Measurements from ENCODE around the gene SEMA3B.

The SEMA3B gene

DNA sequence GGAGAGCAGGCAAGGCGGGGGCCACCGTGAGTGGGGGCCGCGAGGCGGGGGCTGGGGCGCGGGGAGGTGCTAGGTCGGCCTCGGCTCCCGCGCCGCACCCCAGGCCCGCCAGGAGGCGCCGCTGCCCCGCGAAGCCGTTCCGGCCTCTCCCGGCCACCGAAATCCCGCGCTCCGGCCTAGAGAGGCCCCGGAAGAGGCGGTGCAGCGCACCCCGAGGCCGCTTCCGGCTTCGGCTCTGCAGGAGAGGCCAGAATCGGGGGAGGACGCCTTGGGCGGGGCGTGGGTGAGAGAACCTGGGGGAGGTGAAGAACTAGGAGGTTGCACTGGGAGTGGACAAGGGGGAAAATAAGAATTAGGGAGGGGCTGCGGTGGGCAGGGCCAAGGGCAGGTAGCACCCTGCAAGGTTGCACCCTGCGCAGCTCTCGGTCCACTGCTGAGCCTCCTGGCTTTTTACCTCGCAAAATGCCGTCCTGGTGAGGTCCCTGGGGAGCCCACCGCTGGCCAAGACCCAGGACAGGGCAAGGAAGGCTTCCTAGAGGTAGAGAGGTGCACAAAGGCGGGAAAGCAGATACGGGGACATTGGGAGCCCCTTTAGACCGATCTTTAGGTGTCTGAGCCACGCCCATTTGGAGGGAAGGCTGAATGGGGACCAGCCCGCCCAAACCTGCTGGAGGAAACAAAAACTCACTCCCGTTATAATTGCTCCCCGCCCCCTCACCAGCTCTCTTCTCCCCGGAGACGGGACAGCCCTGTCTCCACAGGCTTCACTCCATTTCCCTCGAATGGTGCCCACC is 41.4 kb upstream of the SEMA3B start (continued):
- TF ChIP-seq, protein P1, sequence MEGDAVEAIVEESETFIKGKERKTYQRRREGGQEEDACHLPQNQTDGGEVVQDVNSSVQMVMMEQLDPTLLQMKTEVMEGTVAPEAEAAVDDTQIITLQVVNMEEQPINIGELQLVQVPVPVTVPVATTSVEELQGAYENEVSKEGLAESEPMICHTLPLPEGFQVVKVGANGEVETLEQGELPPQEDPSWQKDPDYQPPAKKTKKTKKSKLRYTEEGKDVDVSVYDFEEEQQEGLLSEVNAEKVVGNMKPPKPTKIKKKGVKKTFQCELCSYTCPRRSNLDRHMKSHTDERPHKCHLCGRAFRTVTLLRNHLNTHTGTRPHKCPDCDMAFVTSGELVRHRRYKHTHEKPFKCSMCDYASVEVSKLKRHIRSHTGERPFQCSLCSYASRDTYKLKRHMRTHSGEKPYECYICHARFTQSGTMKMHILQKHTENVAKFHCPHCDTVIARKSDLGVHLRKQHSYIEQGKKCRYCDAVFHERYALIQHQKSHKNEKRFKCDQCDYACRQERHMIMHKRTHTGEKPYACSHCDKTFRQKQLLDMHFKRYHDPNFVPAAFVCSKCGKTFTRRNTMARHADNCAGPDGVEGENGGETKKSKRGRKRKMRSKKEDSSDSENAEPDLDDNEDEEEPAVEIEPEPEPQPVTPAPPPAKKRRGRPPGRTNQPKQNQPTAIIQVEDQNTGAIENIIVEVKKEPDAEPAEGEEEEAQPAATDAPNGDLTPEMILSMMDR (tag by site-specific recombination; IDR thresholded peaks at IDR 0.05): peak; percentile 56
- no peak for TF ChIP-seq YY2 (tag by site-specific recombination; IDR thresholded peaks at IDR 0.05)
- TF ChIP-seq ZNF133 (tag by site-specific recombination; IDR thresholded peaks at IDR 0.05): no peak
- no peak for TF ChIP-seq ZNF404 (tag by site-specific recombination; IDR thresholded peaks at IDR 0.05)
- peak; percentile 7; the same call in 1 of the 2 replicates for TF ChIP-seq SP7 (tag by site-specific recombination; IDR thresholded peaks at IDR 0.05)
- TF ChIP-seq, protein P2, sequence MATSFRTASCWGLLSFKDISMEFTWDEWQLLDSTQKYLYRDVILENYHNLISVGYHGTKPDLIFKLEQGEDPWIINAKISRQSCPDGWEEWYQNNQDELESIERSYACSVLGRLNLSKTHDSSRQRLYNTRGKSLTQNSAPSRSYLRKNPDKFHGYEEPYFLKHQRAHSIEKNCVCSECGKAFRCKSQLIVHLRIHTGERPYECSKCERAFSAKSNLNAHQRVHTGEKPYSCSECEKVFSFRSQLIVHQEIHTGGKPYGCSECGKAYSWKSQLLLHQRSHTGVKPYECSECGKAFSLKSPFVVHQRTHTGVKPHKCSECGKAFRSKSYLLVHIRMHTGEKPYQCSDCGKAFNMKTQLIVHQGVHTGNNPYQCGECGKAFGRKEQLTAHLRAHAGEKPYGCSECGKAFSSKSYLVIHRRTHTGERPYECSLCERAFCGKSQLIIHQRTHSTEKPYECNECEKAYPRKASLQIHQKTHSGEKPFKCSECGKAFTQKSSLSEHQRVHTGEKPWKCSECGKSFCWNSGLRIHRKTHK (tag by site-specific recombination; IDR thresholded peaks at IDR 0.05): no peak
- TF ChIP-seq ZSCAN30 (tag by site-specific recombination; IDR thresholded peaks at IDR 0.05): peak; percentile 78; the same call in 1 of the 2 replicates
- TF ChIP-seq, protein P3, sequence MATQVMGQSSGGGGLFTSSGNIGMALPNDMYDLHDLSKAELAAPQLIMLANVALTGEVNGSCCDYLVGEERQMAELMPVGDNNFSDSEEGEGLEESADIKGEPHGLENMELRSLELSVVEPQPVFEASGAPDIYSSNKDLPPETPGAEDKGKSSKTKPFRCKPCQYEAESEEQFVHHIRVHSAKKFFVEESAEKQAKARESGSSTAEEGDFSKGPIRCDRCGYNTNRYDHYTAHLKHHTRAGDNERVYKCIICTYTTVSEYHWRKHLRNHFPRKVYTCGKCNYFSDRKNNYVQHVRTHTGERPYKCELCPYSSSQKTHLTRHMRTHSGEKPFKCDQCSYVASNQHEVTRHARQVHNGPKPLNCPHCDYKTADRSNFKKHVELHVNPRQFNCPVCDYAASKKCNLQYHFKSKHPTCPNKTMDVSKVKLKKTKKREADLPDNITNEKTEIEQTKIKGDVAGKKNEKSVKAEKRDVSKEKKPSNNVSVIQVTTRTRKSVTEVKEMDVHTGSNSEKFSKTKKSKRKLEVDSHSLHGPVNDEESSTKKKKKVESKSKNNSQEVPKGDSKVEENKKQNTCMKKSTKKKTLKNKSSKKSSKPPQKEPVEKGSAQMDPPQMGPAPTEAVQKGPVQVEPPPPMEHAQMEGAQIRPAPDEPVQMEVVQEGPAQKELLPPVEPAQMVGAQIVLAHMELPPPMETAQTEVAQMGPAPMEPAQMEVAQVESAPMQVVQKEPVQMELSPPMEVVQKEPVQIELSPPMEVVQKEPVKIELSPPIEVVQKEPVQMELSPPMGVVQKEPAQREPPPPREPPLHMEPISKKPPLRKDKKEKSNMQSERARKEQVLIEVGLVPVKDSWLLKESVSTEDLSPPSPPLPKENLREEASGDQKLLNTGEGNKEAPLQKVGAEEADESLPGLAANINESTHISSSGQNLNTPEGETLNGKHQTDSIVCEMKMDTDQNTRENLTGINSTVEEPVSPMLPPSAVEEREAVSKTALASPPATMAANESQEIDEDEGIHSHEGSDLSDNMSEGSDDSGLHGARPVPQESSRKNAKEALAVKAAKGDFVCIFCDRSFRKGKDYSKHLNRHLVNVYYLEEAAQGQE (tag by site-specific recombination; IDR thresholded peaks at IDR 0.05): no peak
- TF ChIP-seq, protein P4, sequence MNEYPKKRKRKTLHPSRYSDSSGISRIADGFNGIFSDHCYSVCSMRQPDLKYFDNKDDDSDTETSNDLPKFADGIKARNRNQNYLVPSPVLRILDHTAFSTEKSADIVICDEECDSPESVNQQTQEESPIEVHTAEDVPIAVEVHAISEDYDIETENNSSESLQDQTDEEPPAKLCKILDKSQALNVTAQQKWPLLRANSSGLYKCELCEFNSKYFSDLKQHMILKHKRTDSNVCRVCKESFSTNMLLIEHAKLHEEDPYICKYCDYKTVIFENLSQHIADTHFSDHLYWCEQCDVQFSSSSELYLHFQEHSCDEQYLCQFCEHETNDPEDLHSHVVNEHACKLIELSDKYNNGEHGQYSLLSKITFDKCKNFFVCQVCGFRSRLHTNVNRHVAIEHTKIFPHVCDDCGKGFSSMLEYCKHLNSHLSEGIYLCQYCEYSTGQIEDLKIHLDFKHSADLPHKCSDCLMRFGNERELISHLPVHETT (tag by site-specific recombination; IDR thresholded peaks at IDR 0.05): peak; percentile 22; the same call in 1 of the 2 replicates
- peak; percentile 80; the same call in 1 of the 2 replicates for TF ChIP-seq ZNF660 (tag by site-specific recombination; IDR thresholded peaks at IDR 0.05)
- no peak for TF ChIP-seq YY1 (tag by site-specific recombination; IDR thresholded peaks at IDR 0.05)
- TF ChIP-seq ZNF114 (tag by site-specific recombination; IDR thresholded peaks at IDR 0.05): no peak
- peak; percentile 93 for TF ChIP-seq GLIS1 (tag by site-specific recombination; IDR thresholded peaks at IDR 0.05)
- no peak for TF ChIP-seq ZSCAN16 (tag by site-specific recombination; IDR thresholded peaks at IDR 0.05)
- TF ChIP-seq, protein P5, sequence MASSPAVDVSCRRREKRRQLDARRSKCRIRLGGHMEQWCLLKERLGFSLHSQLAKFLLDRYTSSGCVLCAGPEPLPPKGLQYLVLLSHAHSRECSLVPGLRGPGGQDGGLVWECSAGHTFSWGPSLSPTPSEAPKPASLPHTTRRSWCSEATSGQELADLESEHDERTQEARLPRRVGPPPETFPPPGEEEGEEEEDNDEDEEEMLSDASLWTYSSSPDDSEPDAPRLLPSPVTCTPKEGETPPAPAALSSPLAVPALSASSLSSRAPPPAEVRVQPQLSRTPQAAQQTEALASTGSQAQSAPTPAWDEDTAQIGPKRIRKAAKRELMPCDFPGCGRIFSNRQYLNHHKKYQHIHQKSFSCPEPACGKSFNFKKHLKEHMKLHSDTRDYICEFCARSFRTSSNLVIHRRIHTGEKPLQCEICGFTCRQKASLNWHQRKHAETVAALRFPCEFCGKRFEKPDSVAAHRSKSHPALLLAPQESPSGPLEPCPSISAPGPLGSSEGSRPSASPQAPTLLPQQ (tag by site-specific recombination; IDR thresholded peaks at IDR 0.05): no peak
- TF ChIP-seq GLI2 (tag by site-specific recombination; IDR thresholded peaks at IDR 0.05; ENCODE audit: borderline replicate concordance, low read depth): no peak
- TF ChIP-seq, protein P6, sequence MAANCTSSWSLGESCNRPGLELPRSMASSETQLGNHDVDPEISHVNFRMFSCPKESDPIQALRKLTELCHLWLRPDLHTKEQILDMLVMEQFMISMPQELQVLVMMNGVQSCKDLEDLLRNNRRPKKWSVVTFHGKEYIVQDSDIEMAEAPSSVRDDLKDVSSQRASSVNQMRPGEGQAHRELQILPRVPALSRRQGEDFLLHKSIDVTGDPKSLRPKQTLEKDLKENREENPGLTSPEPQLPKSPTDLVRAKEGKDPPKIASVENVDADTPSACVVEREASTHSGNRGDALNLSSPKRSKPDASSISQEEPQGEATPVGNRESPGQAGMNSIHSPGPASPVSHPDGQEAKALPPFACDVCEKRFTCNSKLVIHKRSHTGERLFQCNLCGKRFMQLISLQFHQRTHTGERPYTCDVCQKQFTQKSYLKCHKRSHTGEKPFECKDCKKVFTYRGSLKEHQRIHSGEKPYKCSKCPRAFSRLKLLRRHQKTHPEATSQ (tag by site-specific recombination; IDR thresholded peaks at IDR 0.05): no peak
- TF ChIP-seq ZNF155 (tag by site-specific recombination; IDR thresholded peaks at IDR 0.05): no peak
- peak; percentile 41; the same call in 1 of the 2 replicates for TF ChIP-seq ZNF501 (tag by site-specific recombination; IDR thresholded peaks at IDR 0.05)
- no peak for TF ChIP-seq ZNF416 (tag by site-specific recombination; IDR thresholded peaks at IDR 0.05)
- no peak for TF ChIP-seq ZNF174 (tag by site-specific recombination; IDR thresholded peaks at IDR 0.05)
- no peak for TF ChIP-seq ZNF558 (tag by site-specific recombination; IDR thresholded peaks at IDR 0.05)
- TF ChIP-seq ZNF776 (tag by site-specific recombination; IDR thresholded peaks at IDR 0.05; ENCODE audit: borderline replicate concordance): no peak
- no peak for TF ChIP-seq ZNF426 (tag by site-specific recombination; IDR thresholded peaks at IDR 0.05)
- TF ChIP-seq ZNF561 (tag by site-specific recombination; IDR thresholded peaks at IDR 0.05; ENCODE audit: borderline replicate concordance): peak; percentile 70; the same call in 1 of the 2 replicates
- TF ChIP-seq ZIC2 (tag by site-specific recombination; IDR thresholded peaks at IDR 0.05): peak; percentile 45; the same call in 1 of the 2 replicates
- TF ChIP-seq, protein P7, sequence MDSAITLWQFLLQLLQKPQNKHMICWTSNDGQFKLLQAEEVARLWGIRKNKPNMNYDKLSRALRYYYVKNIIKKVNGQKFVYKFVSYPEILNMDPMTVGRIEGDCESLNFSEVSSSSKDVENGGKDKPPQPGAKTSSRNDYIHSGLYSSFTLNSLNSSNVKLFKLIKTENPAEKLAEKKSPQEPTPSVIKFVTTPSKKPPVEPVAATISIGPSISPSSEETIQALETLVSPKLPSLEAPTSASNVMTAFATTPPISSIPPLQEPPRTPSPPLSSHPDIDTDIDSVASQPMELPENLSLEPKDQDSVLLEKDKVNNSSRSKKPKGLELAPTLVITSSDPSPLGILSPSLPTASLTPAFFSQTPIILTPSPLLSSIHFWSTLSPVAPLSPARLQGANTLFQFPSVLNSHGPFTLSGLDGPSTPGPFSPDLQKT (IDR thresholded peaks at IDR 0.05; ENCODE audit: borderline replicate concordance, low read depth, low read length): no peak
